HK-2 (cell line): ENCODE results near the gene TCP10L.
"Not testable (repeated sequence)": the region's sequence is repeated elsewhere in the genome, so short reads cannot be mapped to it uniquely, and the experiment has no call there.

Source experiments
- DNase-seq: peaks from one replicate; pipeline ENCODE4 v3.0.0-alpha.2; 2018; ENCODE audit not compliant: unreplicated experiment

TCP10L gene

DNA sequence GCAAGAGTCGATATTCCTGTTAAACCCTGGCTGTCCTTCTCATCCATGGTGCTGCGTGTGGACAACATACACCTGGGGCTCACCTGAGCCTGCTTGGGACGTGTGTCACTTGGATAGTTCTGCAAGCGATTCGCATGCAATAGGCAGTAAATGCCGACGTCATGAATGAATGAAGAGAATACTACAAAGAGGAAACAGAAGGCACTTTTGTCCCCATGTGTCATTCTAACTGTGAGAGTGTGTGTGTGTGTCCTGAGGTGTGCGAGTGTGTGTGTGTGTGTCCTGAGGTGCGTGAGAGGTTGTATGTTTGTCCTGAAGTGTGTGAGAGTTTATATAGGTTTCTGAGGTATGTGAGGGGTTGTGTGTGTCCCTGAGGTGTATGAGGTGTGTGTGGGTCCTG lies 647 bp upstream of the TCP10L start:
- DNase-seq, result no peak

GRCh38 chr21:32584472-32584871 lies 851 bp downstream of the TCP10L start:
- no peak for DNase-seq

DNA sequence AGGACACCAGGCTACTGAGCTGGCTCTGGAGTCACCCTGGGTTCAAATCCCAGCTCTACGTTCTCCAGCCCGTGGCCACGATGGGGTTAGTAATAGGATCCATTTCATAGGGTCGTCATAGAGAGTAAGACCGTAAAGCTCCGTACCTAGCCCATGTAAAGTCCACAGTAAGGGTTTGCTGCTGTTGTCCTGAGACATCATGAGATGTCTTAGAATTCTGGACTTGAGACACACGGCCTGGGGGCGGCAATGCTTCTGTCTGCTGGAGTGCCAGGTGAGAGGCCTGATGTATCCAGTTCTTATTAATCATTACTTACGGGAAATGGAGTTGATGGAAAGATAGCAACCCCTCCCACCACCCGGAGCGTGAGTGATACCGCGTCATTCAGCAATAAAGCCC lies 3.6 kb downstream of the TCP10L start:
- no peak for DNase-seq

DNA sequence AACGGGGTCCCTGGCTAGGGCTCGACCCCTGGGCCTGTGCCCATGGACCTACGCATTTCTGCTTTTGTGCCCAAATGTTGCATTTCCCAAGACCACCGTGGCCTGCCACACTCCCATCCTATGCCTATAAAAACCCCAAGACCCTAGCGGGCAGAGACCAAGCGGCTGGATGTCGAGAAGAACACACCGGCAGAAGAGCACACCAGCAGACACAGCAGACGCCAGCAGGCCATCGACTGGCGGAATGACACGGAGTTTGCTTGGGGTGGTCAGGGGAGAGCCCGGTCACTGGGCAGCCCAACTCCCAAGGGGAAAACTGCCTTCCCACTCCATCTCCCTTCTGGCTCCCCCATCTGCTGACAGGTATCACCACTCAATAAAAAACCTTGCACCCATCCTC lies 4.4 kb downstream of the TCP10L start:
- no peak for DNase-seq

- no peak for DNase-seq
Measured at GRCh38 chr21:32578107-32578691, 7.1 kb downstream of the TCP10L start.

GRCh38 chr21:32576011-32576410 lies 9.3 kb downstream of the TCP10L start:
- no peak for DNase-seq

DNA sequence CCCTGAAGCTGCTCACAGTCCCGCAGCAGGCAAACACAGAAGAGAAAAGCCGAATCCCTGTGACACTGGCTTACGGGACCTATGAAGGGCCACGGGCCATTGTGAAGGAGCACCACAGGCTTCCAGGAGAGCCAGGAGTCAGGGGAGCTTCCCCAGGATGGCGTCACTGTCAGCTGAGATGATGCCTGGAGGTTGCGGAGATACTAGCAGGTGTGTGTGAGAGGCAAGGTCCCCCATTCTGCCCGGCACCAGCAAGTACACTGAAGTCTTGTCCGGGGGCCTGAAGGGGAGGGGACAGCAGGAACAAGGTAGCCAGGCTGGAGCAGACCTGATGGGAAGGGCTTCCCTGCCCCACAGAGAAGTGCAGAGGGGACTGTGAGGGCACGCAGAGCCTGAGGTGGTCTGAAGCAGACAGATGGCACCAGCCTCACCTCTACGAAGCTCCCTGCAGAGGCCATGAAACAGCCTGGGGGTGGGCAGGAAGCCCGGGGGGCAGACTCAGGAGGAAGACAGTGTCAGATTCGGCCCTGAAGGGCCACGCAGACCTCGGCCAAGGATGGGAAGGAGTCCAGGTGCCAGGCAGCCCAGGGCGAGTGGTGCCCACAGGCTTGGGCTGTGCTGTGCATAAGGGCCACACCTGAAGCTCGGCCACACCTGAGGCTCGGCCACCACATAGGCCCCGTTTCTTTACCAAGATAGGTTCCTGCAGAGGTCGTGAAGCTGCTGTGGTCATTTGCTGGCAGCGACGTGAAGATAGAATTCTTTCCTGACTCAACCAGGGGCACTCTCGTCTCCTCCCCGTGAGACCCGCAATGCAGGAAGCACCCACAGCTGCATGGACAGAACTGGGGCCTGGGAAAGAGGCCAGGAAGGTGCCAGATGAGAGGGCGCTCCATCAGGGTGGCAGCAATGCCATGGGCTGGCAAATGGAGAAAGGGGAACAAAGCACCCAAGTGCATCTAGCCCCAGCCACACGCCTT lies 10.1 kb downstream of the TCP10L start:
- no peak for DNase-seq

DNA sequence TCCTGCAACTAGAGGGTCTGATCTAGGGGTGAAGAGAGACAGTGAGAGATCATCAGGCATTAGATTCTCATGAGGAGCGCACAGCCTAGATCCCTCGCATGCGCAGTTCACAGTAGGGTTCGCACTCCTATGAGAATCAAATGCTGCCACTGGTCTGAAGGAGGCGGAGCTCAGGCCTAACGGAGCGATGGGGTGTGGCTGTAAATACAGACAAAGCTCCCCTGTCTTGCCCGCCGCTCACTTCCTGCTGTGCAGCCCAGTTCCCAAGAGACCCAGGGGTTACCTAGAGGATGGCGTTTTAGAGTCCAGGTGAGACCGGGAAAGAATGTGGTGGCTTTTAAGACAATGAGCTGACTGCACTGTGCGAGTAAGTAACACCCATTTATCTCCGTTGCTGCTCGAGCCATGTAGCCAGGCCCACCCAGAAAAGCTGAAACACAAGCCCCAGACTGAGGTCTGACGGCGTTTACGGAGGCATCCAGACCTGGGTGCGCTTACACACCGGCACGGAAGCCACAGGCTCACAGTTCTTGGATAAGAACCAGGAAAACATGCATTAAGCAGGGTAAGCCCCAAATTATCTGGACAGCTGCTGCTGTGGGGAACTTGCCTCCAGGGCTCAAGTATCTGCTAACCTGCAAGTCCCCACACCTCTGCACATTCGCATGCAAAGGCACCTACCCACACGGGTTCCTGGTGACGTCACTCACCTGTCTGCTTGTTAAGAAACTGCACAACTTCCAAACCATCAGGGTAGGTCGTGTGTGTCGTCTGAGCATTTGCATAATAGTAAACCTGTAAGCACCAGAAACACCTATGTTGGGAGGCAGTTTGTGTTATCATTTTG lies 12.5 kb downstream of the TCP10L start:
- no peak for DNase-seq

DNA sequence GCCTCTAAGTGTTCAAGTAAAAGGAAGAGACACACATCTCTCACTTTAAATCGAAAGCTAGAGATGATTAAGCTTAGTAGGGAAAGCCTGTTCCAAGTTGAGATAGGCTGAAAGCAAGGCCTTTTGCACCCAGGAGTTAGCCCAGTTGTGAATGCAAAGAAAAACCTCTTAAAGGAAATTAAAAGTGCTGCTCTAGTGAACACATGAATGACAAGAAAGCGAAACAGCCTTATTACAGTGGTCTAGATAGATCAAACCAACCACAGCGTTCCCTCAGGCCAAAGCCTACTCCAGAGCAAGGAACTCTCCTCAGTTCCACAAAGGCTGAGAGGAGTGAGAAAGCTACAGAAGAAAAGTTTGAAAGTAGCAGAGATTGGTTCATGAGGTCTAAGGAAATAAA lies 14.9 kb downstream of the TCP10L start:
- no peak for DNase-seq

DNA sequence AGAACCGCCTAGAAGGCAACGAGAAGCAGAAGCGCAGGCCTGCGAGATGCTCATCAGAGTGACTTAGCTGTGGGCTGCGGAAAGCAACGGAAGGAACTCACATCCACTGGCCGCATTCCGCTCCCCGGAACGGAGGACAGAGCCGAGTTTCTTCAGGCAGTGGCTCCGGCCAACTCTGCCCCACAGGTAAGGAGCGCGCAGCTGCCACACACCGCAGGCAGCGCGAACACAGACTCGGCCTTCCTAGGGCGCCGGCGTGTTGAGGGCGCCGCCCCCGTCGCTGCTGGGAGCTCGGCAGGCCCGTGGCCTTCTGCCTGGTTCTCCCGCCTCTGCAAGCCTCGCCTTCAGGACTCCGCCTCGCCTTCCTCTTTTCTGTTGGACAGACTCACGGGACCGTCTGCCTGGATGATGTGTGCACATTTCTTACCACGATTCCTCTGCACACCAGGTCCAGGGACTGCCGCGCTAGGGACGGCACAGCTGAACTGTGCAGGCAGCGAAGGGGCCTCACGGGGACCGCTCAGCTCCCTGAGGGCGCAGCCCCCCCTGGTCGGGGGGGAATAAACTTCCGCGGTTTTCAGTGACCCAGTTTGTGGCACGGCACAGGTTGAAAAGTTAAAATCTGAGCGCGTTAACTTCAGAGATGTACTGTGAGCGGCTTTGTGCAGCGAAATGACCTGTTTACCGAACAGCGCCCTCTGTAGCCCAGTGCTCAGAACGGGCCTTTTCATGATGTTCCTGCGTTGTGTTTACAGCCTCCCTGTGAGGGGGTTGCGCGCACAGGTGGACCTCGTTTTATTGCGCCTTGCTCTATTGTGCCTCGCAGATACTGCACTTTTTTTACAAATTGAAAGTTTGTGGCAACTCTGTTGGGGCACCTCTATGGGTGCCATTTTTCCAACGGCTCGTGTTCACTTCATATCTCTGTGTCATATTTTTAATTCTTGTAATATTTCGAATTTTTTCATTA lies 15.8 kb downstream of the TCP10L start:
- peak; percentile 53 for DNase-seq

- DNase-seq, result no peak
Measured at GRCh38 chr21:32567626-32568025, 17.7 kb downstream of the TCP10L start.

DNA sequence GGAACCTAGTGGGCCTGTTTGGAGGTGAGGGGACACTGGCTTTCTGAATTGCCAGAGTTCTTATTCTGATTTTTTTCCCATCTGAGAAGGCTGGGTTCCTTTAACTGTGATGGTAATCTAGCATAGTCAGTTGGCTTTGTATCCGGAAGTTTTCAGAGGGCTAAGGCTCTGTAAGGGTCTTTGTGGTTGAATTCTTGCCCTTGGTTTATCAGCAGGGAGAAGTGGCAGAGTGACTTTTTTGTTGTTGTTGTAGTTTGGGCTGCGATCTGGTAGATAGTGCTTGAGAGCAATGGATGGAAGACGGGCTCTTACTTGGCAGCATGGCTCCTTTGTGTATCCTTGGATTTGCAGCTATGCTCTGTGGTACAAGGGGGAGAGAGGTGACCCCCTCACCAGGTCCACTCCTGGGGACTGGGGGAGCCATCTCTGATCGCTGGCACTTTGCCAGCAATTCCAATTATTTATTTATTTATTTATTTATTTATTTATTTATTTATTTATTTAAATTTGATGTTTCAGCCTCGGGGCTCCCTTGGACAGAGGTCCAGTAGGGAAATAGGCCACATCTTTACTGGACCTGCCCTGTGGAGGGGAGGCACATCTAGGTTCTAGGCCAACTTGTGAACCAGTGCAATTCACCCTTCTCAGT lies 18.5 kb downstream of the TCP10L start:
- no peak for DNase-seq

DNA sequence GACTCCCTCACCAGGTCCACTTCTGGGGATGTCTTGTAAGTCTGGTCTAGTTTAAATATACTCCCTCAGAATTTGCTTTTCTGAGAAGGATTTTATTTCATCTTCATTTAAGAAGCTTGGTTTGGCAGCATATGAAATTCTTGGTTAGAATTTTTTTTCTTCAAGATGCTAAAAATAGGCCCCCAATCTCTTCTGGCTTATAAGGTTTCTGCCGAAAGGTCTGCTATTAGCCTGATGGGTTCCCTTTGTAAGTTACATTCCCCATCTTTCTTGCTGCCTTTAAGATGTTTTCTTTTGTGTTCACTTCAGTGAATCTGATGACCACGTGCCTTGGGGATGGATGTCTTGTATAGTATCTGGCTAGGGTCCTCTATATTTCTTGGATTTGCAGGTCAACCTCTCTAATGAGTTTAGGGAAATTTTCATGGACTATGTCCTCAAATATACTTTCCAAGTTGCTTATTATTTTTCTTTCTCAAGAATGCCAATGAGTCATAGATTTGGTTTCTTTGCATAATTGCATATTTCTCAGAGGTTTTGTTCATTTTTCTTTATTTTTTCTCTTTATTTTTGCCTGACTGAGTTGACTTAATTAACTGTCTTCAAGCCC lies 19.4 kb downstream of the TCP10L start:
- no peak for DNase-seq

DNA sequence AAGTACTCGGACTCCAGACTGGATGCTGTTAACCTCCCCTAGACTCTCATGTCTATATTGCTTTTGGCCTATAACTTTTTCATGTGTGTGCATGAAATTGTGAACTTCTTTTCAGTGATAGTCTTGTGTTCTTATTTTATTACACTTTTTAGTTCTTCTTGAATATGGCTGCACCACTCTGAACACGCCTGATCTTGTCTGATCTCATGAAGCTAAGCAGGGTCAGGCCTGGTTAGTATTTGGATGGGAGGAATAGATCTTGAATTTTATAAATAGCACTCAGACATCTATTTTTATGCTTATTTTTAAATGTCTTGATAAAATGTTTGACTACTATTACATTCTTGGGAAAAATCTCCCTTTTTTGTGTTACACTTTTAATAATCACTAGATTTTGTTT lies 22.4 kb downstream of the TCP10L start:
- no peak for DNase-seq

DNA sequence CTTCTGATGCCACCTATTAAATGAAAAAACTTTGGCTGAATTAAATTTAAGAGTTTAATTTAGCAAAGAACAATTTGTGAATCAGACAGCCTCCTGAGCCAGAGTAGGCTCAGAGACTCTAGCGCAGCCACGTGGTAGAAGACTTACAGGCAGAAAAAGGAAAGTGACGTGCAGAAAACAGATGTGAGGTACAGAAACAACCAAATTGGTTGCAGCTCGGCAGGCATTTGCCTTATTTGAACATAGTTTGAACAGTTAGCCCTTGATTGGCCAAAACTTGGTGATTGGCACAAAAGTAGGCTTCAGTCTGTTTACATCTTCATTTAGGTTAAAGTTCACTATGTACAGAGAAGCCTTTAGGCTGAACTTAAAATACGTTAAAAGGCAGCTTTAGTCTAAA lies 22.9 kb downstream of the TCP10L start:
- no peak for DNase-seq

GRCh38 chr21:32561476-32561875 lies 23.8 kb downstream of the TCP10L start:
- DNase-seq, result not testable (repeated sequence)

- DNase-seq, result no peak
Measured at GRCh38 chr21:32560896-32561295, 24.4 kb downstream of the TCP10L start.

- no peak for DNase-seq
Measured at GRCh38 chr21:32559006-32559610, 26.2 kb downstream of the TCP10L start.

DNA sequence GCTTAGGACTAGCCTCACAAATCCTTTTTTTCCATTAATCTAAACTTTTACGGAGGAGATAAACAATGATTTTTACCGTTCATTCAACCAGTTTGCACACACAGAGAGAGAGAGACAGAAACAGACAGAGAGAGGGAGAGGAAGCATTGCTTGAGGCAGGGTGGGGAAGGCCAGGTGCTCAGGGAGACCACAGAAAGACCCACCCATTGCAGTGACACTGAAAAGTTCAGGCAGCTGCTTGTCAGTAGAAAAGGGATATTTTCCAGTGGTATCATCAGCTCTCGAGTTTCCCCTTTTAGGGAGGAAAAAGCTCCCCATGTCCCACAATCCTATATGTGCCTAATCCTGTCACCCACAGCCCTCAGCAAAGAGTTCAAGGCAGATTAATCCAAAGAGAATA lies 27.2 kb downstream of the TCP10L start:
- DNase-seq, result no peak
